ENCODE data around the gene GLCCI1. TPM values are rescaled to one million over a fixed set of nuclear protein-coding genes. Genes with fewer than 3 reads are reported as not detected.

GLCCI1 gene
- total and polyA plus RNA-seq, 10 of the 15 experiments (the other 5 are each of a cell fraction or from before 2014, with no cell fraction given) = 12.6 to 92.0 (median 27.6) TPM

- TF ChIP-seq USF1 (IDR thresholded peaks at IDR 0.05; ENCODE audit: borderline replicate concordance, extremely low read length, insufficient read depth, low read depth, low read length) (no peak), FOS (IDR thresholded peaks at IDR 0.05; ENCODE audit: borderline replicate concordance, extremely low read depth, insufficient read length) (no peak), CEBPB (IDR thresholded peaks at IDR 0.05; ENCODE audit: borderline replicate concordance in 1 of 2, low read depth in 2 of 2, low read length in 2 of 2) (no peak), ZNF207 (IDR thresholded peaks at IDR 0.05; ENCODE audit: borderline replicate concordance) (no peak), TAF1 (IDR thresholded peaks at IDR 0.05; ENCODE audit: borderline replicate concordance, low read depth, low read length) (no peak), RUNX3 (IDR thresholded peaks at IDR 0.05; ENCODE audit: low read length) (no peak), ESRRA (IDR thresholded peaks at IDR 0.05; ENCODE audit: low read length) (no peak), STAT3 (IDR thresholded peaks at IDR 0.05; ENCODE audit: low read depth, low read length) (no peak), RELA (IDR thresholded peaks at IDR 0.05; ENCODE audit: borderline replicate concordance, partially characterized antibody) (no peak), IRF3 (IDR thresholded peaks at IDR 0.05) (no peak), RAD51 (IDR thresholded peaks at IDR 0.05) (no peak), IRF5 (IDR thresholded peaks at IDR 0.05; ENCODE audit: borderline replicate concordance) (no peak), JUND (IDR thresholded peaks at IDR 0.05; ENCODE audit: low read depth, low read length) (no peak), NFIC (IDR thresholded peaks at IDR 0.05; ENCODE audit: low read depth, low read length) (peak; percentile 50; the same call in 1 of the 2 replicates), MYC (IDR thresholded peaks at IDR 0.05; ENCODE audit: insufficient read depth, insufficient read length, insufficient replicate concordance, low read length, severe bottlenecking) (no peak), KAT2A (conservative IDR thresholded peaks at IDR 0.05; ENCODE audit: control insufficient read depth, low read depth, low read length) (no peak), MEF2A (IDR thresholded peaks at IDR 0.05; ENCODE audit: insufficient read depth, low read depth, low read length) (0 out of 2 replicates have a peak, but pooled peaks have one; percentile 35), BMI1 (IDR thresholded peaks at IDR 0.05; ENCODE audit: borderline replicate concordance) (no peak), E2F4 (IDR thresholded peaks at IDR 0.05; ENCODE audit: low read depth, low read length) (no peak), ATF7 (IDR thresholded peaks at IDR 0.05; ENCODE audit: low read depth) (peak; percentile 19; the same call in 1 of the 2 replicates), SIN3A (IDR thresholded peaks at IDR 0.05; ENCODE audit: low read depth, low read length) (no peak), ZNF217 (IDR thresholded peaks at IDR 0.05) (no peak), MTA2 (IDR thresholded peaks at IDR 0.05; ENCODE audit: low read depth) (peak; percentile 55; the same call in 1 of the 2 replicates), RAD21 (IDR thresholded peaks at IDR 0.05; ENCODE audit: insufficient read depth, low read depth, low read length) (no peak)
Observed at GRCh38 chr7:7964250-7964649, 4.3 kb upstream of the GLCCI1 start (continued).
